GM18508 (cell line): ENCODE data around the gene ELAC1.
"Not testable (repeated sequence)": the region's sequence is repeated elsewhere in the genome, so short reads cannot be mapped to it uniquely, and the experiment has no call there.

Experiments used
- ATAC-seq: cut with Tn5 transposase; IDR thresholded peaks from one replicate; pipeline ENCODE4 v1.9.1; 2021; ENCODE audit warnings: moderate number of reproducible peaks; ENCODE audit not compliant: insufficient read depth, unreplicated experiment

ELAC1 gene

GRCh38 chr18:50970006-50970405 lies 2.2 kb downstream of the ELAC1 start:
- no peak for ATAC-seq

GRCh38 chr18:50972404-50972803 lies 4.6 kb downstream of the ELAC1 start:
- ATAC-seq: not testable (repeated sequence)

- ATAC-seq: no peak
Observed at GRCh38 chr18:50973367-50974126, 5.7 kb downstream of the ELAC1 start.

GRCh38 chr18:50977037-50977760 lies 9.4 kb downstream of the ELAC1 start:
- no peak for ATAC-seq

- no peak for ATAC-seq
Observed at GRCh38 chr18:50981381-50981780, 13.5 kb downstream of the ELAC1 start.

GRCh38 chr18:50982086-50982801 lies 14.4 kb downstream of the ELAC1 start:
- no peak for ATAC-seq

GRCh38 chr18:50982802-50983179 lies 15.0 kb downstream of the ELAC1 start:
- ATAC-seq: no peak

GRCh38 chr18:50986360-50987087 lies 18.7 kb downstream of the ELAC1 start:
- no peak for ATAC-seq

- no peak for ATAC-seq
Observed at GRCh38 chr18:50987261-50987660, 19.4 kb downstream of the ELAC1 start.

- no peak for ATAC-seq
Observed at GRCh38 chr18:50989711-50990110, 21.9 kb downstream of the ELAC1 start.

GRCh38 chr18:50992351-50992762 lies 24.5 kb downstream of the ELAC1 start:
- no peak for ATAC-seq

- ATAC-seq: no peak
Observed at GRCh38 chr18:50994031-50994430, 26.2 kb downstream of the ELAC1 start.

GRCh38 chr18:51003174-51003573 lies 35.3 kb downstream of the ELAC1 start:
- ATAC-seq: not testable (repeated sequence)

GRCh38 chr18:51006061-51006818 lies 38.4 kb downstream of the ELAC1 start:
- ATAC-seq: no peak

GRCh38 chr18:51006948-51007789 lies 39.3 kb downstream of the ELAC1 start:
- ATAC-seq: no peak

- no peak for ATAC-seq
Observed at GRCh38 chr18:51007790-51008139, 39.9 kb downstream of the ELAC1 start.

- no peak for ATAC-seq
Observed at GRCh38 chr18:51009072-51009471, 41.2 kb downstream of the ELAC1 start.

- ATAC-seq: no peak
Observed at GRCh38 chr18:51010218-51010617, 42.4 kb downstream of the ELAC1 start.

GRCh38 chr18:51011709-51012108 lies 43.9 kb downstream of the ELAC1 start:
- ATAC-seq: no peak
